Loucy (cell line): ENCODE results near the gene ACAT1.

Experiments used
- H2AFZ ChIP-seq: fragments of 200-600 bp; sonication (generic); 2 replicates; pipeline ENCODE4 v1.6.0; 2016; ENCODE audit warnings: antibody characterized with exemption, mild to moderate bottlenecking, low read length, moderate library complexity
- H3F3A ChIP-seq: fragments of 200-600 bp; 2 replicates; pipeline ENCODE4 v1.6.0; 2016; ENCODE audit warnings: antibody characterized with exemption, low read depth, mild to moderate bottlenecking
- H3K27me3 ChIP-seq: fragments of 200-600 bp; sonication (generic); 2 replicates; pipeline ENCODE4 v1.6.1; 2014; ENCODE audit warnings: low read length, mild to moderate bottlenecking; ENCODE audit not compliant: insufficient read depth, poor library complexity, severe bottlenecking
- H3K36me3 ChIP-seq: fragments of 200-600 bp; sonication (generic); 2 replicates; pipeline ENCODE4 v1.6.1; 2016; ENCODE audit warnings: low read length; ENCODE audit not compliant: insufficient read depth
- H3K4me1 ChIP-seq: fragments of 200-600 bp; sonication (generic); 2 replicates; pipeline ENCODE4 v1.5.1; 2014; ENCODE audit warnings: low read length, mild to moderate bottlenecking; ENCODE audit not compliant: insufficient read depth, poor library complexity, severe bottlenecking
- H3K4me2 ChIP-seq: fragments of 200-600 bp; sonication (generic); 2 replicates; pipeline ENCODE4 v1.6.0; 2014; ENCODE audit warnings: antibody characterized with exemption, low read length, low read depth, mild to moderate bottlenecking; ENCODE audit not compliant: poor library complexity, severe bottlenecking
- H3K4me3 ChIP-seq: fragments of 200-600 bp; sonication (generic); 2 replicates; pipeline ENCODE4 v1.5.1; 2014; ENCODE audit warnings: low read length, mild to moderate bottlenecking, mixed read lengths; ENCODE audit not compliant: poor library complexity, severe bottlenecking
- H3K79me2 ChIP-seq: fragments of 200-600 bp; sonication (generic); 2 replicates; pipeline ENCODE4 v1.6.1; 2014; ENCODE audit warnings: low read length; ENCODE audit not compliant: insufficient read depth
- H3K9ac ChIP-seq: fragments of 200-600 bp; sonication (generic); 2 replicates; pipeline ENCODE4 v1.6.0; 2014; ENCODE audit warnings: mild to moderate bottlenecking, low read depth, low read length, moderate library complexity; ENCODE audit not compliant: poor library complexity, severe bottlenecking
- H3K9me2 ChIP-seq: fragments of 200-600 bp; sonication (generic); replicated peaks from 2 replicates; pipeline ENCODE4 v1.6.1; 2016; ENCODE audit warnings: low read depth, low read length, mixed read lengths
- H3K9me3 ChIP-seq: fragments of 200-600 bp; sonication (generic); 2 replicates; pipeline ENCODE4 v1.6.1; 2014; ENCODE audit warnings: mild to moderate bottlenecking, antibody characterized with exemption, low read length, low read depth; ENCODE audit not compliant: insufficient read depth
- H4K20me1 ChIP-seq: fragments of 200-600 bp; sonication (generic); 2 replicates; pipeline ENCODE4 v1.6.0; 2014; ENCODE audit warnings: antibody characterized with exemption, low read length, mild to moderate bottlenecking; ENCODE audit not compliant: insufficient read depth, poor library complexity, severe bottlenecking
- CTCF ChIP-seq: fragments of 200-600 bp; sonication (generic); conservative IDR thresholded peaks from 2 replicates; pipeline ENCODE4 v1.5.1; 2014; ENCODE audit warnings: mild to moderate bottlenecking, antibody characterized with exemption, low read length
- EZH2phosphoT487 ChIP-seq: fragments of 200-600 bp; IDR thresholded peaks from 2 replicates; pipeline ENCODE4 v1.6.1; 2018; ENCODE audit warnings: antibody characterized with exemption, mild to moderate bottlenecking, moderate library complexity, borderline replicate concordance

ACAT1 gene

GRCh38 chr11:108196901-108197300 is 75.5 kb downstream of the ACAT1 start:
- H3K9me2 ChIP-seq = no peaks in the 10 kb centered on the region
- H3K4me3 ChIP-seq = no peak overlapping the region
- no peaks in the 10 kb centered on the region for H3K27me3 ChIP-seq
- H4K20me1 ChIP-seq = peaks cover 9% of the 10 kb centered on the region
- no peaks in the 10 kb centered on the region for H3K9me3 ChIP-seq
- H2AFZ ChIP-seq = no peak overlapping the region
- peaks cover 7% of the 10 kb centered on the region for H3K4me1 ChIP-seq
- no peaks in the 10 kb centered on the region for H3F3A ChIP-seq
- peaks cover 52% of the 10 kb centered on the region for H3K36me3 ChIP-seq
- H3K79me2 ChIP-seq = peaks cover 28% of the 10 kb centered on the region; the same call in 1 of the 2 replicates
- no peak overlapping the region for H3K4me2 ChIP-seq
- no peak for TF ChIP-seq EZH2phosphoT487
- no peak for TF ChIP-seq CTCF
- H3K9ac ChIP-seq = no peak overlapping the region
